ENCODE results near the gene DNAJC16. TPM values are rescaled to one million over a fixed set of nuclear protein-coding genes. Genes with fewer than 3 reads are reported as not detected.
"Not testable (repeated sequence)": the region's sequence is repeated elsewhere in the genome, so short reads cannot be mapped to it uniquely, and the experiment has no call there.

DNAJC16 gene
- total RNA-seq, 1 experiment from 2014 or later: 8.1 TPM

GRCh38 chr1:15506831-15507230 lies 19.8 kb upstream of the DNAJC16 start:
- no peak for DNase-seq (ENCODE audit: low spot score)

GRCh38 chr1:15507278-15507677 lies 19.4 kb upstream of the DNAJC16 start:
- no peak for DNase-seq (ENCODE audit: low spot score)

GRCh38 chr1:15508700-15509487 lies 17.8 kb upstream of the DNAJC16 start:
- no peak for DNase-seq (ENCODE audit: low spot score)

GRCh38 chr1:15509586-15509985 lies 17.1 kb upstream of the DNAJC16 start:
- DNase-seq (ENCODE audit: low spot score): no peak

GRCh38 chr1:15510611-15511405 lies 15.8 kb upstream of the DNAJC16 start:
- DNase-seq (ENCODE audit: low spot score): no peak

GRCh38 chr1:15513192-15513591 lies 13.5 kb upstream of the DNAJC16 start:
- DNase-seq (ENCODE audit: low spot score): no peak

GRCh38 chr1:15513919-15514318 lies 12.7 kb upstream of the DNAJC16 start:
- no peak for DNase-seq (ENCODE audit: low spot score)

- not testable (repeated sequence) for DNase-seq (ENCODE audit: low spot score)
Observed at GRCh38 chr1:15514557-15514956, 12.1 kb upstream of the DNAJC16 start.

GRCh38 chr1:15515022-15515663 lies 11.5 kb upstream of the DNAJC16 start:
- no peak for DNase-seq (ENCODE audit: low spot score)

- DNase-seq (ENCODE audit: low spot score): no peak
Observed at GRCh38 chr1:15519625-15520024, 7.0 kb upstream of the DNAJC16 start.

GRCh38 chr1:15521206-15521906 lies 5.3 kb upstream of the DNAJC16 start:
- DNase-seq (ENCODE audit: low spot score): not testable (repeated sequence)

GRCh38 chr1:15522551-15522950 lies 4.1 kb upstream of the DNAJC16 start:
- DNase-seq (ENCODE audit: low spot score): no peak

GRCh38 chr1:15523104-15524020 lies 3.3 kb upstream of the DNAJC16 start:
- no peak for DNase-seq (ENCODE audit: low spot score)

GRCh38 chr1:15524021-15524282 lies 2.7 kb upstream of the DNAJC16 start, which contains the start of gene CASP9:
TSS of gene CASP9 (minus strand) at chr1:15524215. CDS start at chr1:15524200, 15 bp downstream.
- DNase-seq (ENCODE audit: low spot score): no peak

- peak; percentile 93 for DNase-seq (ENCODE audit: low spot score)
Observed at GRCh38 chr1:15524283-15525049, 2.2 kb upstream of the DNAJC16 start.

- DNase-seq (ENCODE audit: low spot score): peak; percentile 96
Observed at GRCh38 chr1:15525050-15526020, 1.3 kb upstream of the DNAJC16 start.

GRCh38 chr1:15526021-15526489 lies 593 bp upstream of the DNAJC16 start:
- no peak for DNase-seq (ENCODE audit: low spot score)

- DNase-seq (ENCODE audit: low spot score): no peak
Observed at GRCh38 chr1:15531003-15531402, 4.4 kb downstream of the DNAJC16 start.

- DNase-seq (ENCODE audit: low spot score): no peak
Observed at GRCh38 chr1:15531682-15532081, 5.0 kb downstream of the DNAJC16 start.

Measured in H4 (cell line).